GM12892 (cell line): ENCODE data around the gene ZNF622.

ENCODE experiments used
- POLR2A ChIP-seq: IDR thresholded peaks from 2 replicates; pipeline ENCODE4 v1.6.1; 2011; ENCODE audit warnings: low read depth, low read length, control low read depth
- POLR2AphosphoS5 ChIP-seq: IDR thresholded peaks from 2 replicates; pipeline ENCODE4 v1.6.1; 2011; ENCODE audit warnings: low read depth, low read length, control low read depth
- TAF1 ChIP-seq: IDR thresholded peaks from 2 replicates; pipeline ENCODE4 v1.6.1; 2011; ENCODE audit warnings: low read depth, mild to moderate bottlenecking, control low read depth, low read length, borderline replicate concordance

- TF ChIP-seq POLR2A, result no peak
- no peak for TF ChIP-seq TAF1
- TF ChIP-seq POLR2AphosphoS5, result no peak
These were observed 7.7 kb downstream of the ZNF622 start for GRCh38 chr5:16457853-16458252.
